Activated CD4-positive, alpha-beta T cell treated with anti-CD3 and anti-CD28 coated beads, Interleukin-2, amount 50 U/mL, for 4 hours (primary cell): Measurements from ENCODE around the gene CHD9.

Source experiments
- DNase-seq, 2 experiments: peaks; one replicate each; pipeline ENCODE4 v3.0.0-alpha.2; 2020

Gene CHD9

DNA sequence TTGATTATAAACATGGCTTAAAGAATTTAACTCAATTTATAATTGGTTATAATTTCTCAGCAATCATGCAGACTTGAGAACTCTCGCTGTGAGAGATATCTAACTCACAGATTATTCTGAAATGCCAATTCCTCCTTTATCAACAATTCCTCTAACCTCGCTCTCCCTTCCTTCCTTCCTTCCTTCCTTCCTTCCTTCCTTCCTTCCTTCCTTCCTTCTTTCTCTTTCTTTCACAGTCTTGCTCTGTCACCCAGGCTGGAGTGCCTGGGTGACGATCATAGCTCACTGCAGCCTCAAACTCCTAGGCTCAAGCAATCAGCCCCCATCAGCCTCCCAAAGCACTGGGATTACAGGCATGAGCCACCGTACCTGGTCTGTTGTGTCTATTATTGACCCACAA, 42.4 kb downstream of the CHD9 start:
- DNase-seq, result no peak

DNA sequence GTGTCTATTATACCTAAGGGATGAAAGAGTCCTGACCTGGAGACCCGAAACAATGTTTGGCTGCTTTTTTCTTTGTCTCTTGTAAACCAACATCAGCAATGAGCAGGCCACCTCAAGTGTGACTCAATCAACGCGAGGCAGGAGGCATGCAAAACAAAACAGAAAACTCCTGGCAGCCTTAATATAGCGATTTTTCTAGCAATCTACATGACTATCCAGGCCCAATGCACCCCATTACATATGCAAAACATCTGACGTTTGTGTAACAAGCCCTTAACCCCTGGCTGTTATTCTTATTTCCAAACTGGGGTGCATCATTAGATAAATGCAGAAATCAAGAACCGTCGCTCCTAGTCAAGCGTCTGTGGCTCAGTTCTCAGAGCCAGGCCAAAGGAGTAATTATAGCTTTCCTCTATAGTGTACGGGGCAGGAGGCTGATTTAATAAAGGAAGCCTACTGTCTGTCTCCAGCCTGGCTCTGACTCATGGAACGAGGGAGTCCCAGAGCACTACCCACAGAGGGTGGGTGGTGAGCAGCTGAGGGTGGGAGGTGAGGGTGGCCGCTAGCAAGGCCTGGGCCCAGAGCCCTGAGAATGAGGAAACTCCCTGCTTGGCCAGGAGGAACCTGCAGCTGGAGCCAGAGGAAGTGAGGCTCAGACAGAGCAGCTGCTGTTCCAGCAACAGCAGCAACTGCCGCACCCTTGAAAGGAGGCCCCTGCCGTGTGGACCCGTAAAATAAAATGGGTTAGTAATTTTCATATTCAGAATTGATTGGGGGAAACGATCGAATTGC, 43.9 kb downstream of the CHD9 start:
- peak; percentile 14 to 33 for DNase-seq

DNA sequence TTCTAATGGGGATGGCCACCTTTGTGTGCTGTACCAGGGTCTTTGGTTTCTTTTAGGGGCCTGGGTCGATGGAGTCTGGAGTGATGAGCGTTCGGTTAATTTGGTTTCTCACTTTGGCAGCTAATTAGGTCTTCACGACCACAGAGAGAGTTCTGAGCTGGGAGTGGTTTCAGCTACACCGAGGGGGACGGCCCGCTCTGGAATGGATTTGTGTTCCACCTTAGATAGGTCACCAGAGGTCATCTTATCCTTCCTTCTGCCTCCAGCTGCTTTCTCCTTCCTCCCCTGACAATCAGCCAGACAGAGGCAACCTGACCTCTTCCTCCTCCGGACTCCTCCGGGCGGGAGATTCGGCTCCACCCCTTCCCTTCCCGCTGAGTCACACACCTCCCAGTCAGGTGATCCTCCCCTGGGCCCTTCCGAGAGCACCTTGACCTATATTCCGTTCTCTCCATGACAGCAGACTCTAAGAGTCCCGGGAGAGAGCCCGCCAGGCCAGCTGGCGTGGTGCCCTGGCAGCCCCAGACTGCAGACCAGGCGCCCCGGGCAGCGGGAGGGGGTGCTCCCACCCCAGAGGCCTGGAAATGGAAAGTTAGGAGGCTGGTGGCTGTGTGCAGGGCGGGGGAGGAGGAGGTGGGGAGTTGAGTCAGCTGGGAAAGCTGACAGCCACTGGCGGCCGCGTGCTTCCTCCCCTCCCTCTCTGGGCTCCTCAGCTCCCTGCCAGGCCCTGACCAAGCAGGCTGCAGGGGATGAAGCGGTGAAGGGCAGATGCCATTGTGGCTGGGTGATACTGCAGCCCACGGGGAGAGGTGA, 44.7 kb downstream of the CHD9 start:
- DNase-seq, result peak; percentile 34 to 47

DNA sequence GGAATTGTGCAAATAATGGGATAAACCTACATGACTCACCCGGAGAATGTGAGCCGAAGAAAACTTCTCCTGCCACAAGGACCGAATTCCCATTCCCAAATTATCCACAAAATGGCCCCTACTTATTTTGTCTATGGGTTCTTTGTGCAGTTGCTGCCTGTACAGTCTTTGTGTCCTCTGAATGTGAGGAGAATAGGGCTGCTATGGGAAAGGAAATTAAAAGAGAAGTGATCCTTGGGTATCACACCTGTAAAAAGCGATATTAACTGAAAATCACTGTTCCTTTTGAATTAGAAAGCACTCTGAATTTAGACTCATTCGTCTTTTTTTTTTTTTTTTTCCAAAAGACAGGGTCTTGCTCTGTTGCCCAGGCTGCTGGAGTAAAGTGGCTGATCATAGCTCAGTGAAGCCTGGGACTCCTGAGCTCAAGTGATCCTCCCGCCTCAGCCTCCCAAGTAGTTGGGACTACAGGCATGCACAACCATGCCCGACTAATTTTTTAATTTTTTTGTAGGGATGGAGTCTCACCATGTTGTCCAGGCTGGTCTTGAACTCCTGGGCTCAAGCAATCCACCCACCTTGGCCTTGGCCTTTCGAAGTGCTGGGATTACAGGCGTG, 45.4 kb downstream of the CHD9 start:
- no peak for DNase-seq

DNA sequence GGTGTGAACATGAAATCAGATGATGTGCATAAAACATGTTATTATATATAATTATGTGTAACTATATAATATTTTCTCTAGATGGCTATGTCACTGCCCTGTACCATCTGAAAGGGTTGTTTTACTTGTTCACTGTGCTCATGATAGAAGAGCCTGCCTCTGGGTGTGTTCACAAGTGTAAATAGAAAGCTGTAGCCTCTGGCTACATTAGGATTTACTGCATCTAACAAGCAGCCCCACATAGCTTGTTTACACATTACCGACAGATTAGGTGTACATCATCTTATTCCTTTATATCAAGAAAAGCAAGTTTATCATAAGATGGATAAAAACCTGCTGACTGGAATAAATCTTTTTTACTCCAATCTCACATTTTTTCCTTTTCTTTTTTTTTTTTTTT, 46.1 kb downstream of the CHD9 start:
- no peak for DNase-seq

DNA sequence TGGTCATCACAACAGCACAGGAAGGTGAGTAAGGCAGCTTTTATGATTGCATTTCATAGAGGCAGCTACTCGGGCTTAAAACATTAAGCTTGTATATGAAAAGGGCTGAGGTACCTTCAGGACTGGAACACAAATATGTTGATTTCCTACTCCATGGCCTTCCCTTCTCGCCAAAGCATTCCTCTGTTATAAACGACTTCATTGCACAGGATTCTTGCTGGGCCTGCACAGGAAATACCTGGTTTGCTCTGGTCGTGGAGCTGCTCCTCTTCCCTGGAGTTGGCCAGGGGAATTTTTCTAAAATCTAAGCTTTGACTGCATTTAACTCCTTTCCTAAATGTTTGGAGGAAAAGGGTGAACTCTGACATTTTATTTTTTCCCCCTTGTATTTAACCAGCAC, 49.0 kb downstream of the CHD9 start:
- no peak for DNase-seq

DNA sequence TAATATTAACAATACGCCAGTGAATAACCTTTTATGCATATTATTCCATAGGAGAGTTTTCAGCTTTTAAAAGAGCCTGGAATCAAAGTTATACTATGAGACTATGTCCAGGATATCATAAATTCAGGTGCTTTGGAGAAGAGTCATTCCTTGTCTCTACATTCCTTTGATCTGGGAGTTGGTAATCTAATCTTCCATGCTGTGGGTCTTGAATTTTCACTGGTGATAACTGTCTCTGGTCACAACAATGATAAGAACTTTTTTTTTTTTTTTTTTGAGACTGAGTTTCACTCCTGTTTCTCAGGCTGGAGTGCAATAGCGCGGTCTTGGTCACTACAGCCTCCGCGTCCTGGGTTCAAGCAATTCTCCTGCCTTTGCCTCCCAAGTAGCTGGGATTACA, 50.8 kb downstream of the CHD9 start:
- no peak for DNase-seq

DNA sequence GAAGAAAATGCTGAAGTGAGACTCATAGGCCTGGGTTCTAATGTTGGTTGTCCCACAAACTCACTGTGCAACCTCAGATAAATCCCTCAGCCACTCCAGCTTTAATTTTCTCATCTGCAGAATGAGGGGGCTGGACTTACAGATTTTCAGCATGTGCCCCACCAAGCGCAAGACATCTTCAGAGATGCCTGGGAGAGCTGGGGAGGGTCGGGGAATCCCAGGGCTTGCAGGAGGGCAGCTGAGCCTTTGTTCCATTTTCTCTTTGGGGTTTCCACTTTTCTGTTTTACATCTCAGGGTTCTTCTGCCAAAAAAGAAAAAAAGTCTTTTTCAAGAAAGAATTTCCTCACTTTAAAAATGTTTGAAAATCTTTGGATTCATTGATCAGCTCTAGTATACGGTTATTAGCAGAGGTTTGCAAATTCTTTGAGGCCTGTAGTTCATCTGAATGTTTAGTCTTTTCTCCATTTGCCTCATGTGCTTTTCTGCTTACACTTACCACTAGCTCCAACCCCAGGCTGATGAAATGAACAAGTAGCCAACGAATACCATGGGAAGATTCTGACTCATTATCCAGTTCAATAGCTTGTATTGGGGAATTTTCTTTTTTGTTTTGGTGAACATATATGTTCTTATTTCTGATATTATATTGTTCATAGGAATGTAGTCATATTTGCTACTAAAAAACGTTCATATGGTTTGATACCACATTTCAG, 56.4 kb downstream of the CHD9 start:
- no peak for DNase-seq

DNA sequence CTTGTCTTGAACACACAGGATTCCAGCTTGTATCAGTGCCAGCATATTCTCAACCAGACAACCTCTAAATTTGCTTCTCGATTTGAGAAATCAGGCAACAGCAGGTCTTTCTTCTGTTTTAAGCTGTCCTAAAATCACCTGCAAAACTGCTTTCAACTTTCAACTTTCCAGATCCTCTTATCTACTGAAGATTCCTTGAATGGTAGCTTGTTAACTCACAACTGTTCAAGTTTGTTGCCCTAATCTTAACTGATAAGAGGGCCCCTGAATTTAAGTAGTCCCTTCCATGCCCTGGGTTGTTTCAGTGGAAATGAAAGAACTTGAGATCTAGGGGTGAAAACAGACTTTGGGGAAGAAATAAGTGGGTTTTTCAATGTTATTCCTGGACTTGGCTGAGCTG, 57.2 kb downstream of the CHD9 start:
- DNase-seq, result no peak

DNA sequence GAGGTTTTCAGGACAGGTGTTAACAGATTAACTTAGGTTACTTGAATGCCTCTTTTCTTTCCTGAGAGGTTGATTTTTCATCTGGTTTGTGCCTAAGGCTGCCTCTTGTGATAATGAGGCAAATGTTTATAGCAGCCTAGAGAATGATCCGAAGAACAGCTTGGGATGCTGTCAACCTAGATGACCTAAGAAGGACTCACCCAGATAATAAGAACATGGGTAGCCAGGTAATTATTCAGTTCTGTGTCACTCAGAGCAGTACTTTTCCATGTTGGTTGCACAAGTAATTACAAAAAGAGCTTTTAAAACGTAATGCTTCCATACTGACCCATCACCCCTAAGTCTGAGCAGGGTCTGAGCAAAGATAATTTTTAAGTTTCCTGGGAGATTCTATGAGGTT, 60.3 kb downstream of the CHD9 start:
- no peak for DNase-seq

DNA sequence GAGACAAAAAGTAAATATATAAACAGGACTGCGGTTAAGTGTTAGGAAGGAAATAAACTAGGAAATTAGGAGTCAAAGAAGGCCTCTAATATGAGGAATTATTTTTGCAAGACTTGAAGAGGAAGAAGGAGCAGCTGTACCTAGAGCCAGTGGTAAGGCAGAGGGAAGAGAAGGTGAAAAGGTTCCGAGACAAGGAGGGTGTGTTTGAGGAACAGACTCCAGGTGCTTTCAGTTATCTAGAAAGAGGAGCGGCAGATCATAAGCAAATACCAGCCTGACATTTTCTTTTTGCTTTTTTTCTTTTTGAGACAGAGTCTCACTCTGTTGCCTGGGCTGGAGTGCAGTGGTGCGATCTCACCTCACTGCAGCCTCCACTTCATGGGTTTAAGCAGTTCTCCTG, 61.0 kb downstream of the CHD9 start:
- DNase-seq, result no peak

DNA sequence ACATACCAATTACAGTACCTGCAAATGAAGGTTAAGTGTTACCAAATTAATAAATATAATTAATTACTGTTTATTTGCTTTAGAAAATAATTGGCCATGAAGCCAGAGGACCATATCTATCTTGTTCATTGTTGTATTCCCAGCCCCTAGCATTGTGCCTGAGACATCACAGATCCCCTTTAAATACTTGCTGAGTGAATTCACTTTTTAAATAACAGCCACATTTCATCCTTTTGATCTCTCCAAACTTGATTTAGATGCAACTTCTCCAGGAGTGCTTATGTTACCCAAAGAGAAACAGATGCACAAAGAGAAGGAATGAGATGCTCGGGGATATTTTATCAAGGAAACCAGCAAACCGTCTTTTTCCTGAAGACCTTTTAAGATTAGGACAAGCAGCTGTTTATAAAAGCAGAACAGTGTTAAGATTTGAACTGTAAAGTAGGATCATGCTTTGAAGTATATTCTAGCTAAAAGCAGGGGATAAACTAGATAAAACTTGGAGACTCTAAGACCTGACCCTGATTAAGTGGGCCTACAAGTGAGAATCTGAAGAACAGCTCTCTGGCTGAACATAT, 66.3 kb downstream of the CHD9 start:
- no peak for DNase-seq

DNA sequence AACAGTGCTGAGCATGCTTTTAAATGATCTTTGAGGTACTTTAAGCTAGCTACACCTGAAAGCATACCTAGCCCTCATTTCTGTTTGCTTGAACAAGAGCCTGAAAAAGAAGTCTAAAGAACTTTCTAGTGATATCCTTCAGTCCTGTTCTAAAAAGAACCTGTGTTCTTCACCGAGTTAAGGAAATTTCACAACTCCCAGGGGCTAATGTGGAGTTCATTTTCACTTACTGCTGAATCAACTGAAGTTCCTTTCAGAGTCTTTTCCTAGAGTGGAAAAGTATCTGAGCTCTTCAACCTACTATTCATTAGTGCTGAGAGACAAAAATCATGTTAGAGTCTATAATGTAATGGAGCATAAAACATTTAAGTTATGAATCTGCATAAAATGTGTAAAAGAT, 66.9 kb downstream of the CHD9 start:
- no peak for DNase-seq

DNA sequence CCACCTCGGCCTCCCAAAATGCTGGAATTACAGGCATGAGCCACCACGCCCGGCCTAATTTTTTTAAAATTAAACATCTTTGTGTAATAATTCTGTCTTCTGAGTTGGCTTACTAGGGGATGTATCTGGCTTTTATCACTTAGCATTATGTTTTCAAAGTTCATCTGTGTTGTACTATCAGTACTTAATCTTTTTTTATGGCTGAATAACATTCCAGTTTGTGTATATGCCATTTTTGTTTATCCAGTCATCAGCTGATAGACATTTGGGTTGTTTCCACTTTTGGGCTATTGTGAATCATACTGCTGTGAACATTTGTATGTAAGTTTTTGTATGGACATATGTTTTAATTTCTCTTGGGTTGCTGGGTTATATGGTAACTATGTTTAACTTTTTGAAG, 69.0 kb downstream of the CHD9 start:
- no peak for DNase-seq

DNA sequence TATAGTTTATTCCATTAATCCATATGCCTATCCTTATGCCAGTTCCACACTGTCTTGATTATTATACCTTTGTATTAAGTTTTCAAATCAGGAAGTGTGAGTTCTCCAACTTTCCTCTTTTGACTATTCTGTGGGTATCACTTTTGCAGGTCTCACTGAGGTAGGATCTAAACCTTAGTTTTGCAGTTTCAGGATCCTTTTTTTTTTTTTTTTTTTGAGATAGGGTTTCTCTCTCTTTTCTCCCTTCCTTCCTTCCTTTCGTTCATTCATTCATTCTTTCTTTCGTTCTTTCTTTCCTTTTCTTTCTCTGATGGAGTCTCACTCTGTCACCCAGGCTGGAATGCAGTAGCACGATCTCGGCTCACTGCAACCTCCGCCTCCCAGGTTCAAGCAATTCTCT, 71.6 kb downstream of the CHD9 start:
- DNase-seq, result no peak

DNA sequence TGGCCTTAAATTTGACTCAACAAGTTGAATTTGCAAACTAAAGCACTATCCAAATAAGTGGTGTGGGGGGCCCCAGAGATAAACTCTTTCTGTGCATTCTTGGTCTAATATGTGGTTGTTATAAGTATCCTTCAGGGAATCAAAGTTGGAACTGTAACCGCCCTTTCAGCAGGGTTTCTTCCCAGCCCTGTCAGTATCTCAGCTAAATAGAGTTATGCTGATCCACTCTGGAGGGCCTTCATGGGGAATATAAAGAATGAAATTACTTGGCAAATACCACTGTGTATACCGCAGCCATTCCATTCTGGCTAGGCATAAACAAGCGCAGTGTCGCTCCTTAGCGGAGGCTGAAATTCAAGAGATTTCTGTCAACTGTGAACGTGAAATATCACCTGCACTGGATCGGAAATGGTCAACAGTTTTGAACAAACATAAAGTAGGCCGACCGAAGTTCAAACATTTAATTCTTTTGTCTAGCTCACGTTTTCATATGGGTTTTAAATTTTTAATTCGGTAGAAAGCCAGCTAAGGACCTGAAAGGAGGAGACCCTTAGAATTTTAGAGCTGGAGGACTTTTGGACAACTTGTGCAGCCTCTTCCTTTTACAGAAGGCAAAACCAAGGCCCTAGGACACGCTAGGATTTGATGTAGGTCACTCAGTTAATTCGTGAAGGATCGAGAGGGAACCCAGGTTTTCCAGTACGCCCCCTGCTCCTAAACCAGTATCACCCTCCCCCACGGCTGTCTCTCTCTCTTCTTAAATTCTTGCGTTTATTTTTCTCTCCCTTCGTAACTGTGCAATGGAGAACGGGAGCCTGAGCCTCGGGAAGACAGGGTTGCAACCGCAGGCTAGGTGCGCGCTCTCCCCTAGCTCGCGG, 74.7 kb downstream of the CHD9 start:
- no peak for DNase-seq

DNA sequence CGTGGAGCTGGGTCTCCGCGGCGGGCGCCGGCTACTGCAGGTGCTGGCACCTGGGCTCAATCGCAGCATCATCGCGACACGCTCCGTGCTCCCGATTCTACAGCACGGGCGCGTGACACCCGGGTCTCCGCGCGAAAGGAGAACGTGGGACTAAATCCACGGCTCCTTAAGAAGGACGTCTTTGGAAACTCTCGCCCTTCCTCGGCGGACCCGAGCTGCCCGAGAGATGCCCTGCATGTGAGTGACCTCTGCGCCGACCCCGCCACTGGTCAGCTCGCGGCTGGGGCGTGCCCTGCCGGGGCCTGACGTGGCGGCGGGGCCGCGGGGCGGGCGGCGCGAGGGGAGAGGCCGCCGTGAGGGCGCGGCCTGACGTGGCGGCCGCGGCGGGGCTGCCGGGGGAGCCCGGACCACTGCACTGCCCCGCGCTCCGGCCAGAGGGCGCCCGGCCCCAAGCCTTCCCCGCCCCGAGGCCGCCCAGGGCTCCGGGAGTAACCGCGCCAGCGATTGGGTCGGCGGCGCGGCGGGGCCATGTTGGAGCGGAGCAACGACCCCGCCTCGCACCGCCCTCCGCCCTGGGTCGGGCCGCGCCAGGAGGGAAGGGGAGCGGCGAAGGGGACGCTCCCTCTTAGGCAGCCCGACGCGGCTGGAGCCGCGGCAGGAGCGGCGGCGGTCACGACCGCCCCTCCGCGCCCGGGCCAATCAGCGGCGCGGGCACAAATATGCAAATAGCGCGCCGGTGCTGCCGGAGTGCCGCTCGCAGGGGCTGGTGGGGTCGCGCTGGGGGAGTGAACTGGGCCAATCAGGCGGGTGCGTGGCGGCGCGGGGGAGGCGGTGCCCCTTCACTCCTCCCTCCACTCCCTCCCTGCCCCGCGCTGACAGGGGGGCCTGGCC, 75.6 kb downstream of the CHD9 start:
- peak; percentile 88 to 91 for DNase-seq

DNA sequence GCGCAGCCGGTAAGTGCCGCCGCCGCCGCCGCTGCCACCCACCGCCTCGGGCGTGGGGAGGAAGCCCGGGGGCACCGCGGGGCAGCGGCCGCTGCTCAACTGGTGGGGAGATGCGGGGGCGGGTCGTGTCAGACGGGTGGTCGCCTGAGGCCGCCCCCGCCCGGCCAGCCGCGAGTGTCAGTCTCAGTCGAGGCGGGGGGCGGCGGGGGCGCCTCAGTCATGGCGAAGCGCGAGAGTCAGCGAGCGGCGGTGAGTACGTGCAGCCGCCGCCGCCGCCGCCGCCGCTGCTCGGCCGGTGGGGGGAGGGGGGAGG, 76.2 kb downstream of the CHD9 start:
- DNase-seq, result no peak

DNA sequence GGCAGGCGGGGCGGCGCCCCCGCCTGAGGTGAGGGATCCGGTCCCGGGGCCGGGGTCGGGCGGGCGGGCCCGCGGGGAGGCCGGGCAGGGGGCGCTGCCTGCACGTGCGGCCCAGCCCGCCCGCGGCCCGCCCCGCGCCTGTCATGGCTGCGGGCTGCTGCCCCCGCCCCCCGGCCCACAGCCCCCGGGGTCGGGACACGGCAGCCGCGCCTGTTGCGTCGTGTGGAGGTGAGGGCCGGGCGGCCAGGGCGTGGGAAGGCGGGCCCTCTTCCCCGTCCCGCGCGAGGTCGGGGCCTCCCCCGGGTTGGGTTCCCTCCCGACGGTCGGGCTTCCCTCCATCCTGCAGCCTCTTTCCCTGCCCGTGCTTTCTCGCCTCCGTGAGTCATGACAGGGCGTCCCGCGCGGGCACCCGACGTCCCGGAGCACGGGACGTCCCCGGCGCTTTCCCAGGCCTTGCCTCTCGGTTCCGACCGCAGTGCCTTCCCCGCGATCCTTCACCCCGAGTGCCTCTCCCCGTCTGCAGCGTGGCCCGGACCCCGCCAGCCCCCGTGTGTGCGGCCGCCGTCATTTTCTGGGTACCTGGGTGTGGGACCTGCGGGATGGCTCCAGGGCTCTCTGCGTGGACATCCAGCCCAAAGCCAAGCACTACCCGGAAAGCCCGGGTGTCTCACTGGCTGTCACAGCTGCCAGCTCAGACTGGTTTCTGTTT, 76.7 kb downstream of the CHD9 start:
- DNase-seq, result peak; percentile 33 to 34

DNA sequence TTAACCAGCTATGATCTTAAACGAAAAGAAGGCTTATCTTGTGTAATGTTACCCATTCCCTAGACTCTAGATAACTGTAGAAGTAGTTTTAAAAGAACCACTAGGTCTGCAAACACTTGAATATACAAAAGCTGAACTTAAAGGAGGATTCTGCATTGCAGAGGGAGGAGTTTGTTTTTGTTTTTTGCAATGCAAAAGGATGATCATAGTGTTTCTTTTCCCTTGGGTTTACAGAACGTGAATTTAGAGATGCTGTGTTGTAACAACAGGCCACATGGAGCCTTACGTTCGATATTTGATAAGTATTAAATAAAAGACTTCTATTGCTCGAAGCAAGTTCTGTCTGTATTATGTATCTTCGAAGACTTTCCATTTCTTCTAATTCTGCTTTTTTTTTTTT, 77.6 kb downstream of the CHD9 start:
- no peak for DNase-seq
